GM18526 (cell line): ENCODE measurements around the gene GNPDA1.

Source experiments
- POLR2A ChIP-seq: IDR thresholded peaks from 3 replicates; pipeline ENCODE4 v1.6.1; 2011; ENCODE audit not compliant: insufficient read length; ENCODE audit errors: extremely low read depth

The GNPDA1 gene

DNA sequence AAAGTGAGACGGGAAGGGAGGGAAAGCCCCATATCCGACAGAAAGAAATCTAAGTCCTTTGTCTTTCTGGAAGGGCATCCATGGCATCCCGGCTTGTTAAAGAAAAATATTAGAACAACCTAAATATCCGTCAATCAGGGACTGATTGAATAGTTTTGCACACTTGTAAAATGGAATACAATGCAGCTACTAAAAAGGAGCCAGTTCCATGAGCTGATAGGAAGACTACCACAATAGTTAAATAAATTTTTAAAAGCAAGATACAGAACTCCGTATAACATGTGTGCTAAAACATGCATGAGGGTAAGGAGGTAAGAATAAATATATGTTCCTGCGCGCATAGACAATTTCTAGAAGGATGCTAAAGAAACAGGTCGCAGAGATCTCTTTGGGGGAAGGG is 12.8 kb upstream of the GNPDA1 start:
- TF ChIP-seq POLR2A, result no peak

DNA sequence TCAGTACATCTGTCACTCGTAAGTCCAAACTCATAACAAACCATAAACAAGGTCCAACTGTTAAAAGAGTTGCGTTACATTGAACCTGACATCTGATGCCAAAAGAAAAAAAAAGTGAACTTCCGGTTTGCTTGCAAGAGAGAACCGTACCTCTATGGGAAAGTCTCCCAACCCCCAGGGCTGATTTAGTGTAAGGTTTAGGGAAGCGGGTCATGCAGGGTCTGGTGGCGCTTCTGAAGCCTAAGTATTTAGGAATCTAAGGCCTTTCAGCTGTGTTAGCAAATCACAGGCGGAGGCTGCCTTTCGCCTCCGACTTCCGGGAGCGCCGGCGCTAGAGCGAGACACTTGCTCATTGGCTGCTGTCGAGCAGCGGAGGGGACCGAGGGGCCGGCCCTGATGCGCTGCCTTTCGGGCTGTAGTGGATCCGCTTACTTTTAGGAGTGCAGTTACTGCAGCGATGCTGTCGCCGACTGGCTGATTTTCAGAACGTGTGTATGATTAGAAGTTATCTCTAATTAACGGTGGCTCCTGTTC is 12.0 kb upstream of the GNPDA1 start:
- TF ChIP-seq POLR2A, result peak; percentile 36

DNA sequence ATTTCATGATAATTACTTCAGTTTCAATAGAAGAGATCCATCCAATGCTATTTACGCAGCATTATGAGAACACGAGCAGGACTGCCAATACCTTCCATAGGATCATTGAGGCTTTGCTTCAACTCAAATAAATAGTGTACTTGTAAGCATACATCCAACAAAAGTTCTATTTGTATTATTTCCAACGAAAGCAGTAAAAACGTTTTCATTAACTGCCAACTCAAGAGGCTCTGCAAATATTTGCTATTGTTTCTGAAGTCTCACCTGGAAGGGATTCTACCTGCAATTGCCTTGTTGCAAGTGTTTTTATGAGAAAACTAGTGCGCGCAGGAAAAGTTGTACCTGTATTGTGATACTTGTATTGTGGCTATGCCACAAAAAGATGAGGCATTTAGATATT is 11.0 kb upstream of the GNPDA1 start:
- TF ChIP-seq POLR2A, result no peak

DNA sequence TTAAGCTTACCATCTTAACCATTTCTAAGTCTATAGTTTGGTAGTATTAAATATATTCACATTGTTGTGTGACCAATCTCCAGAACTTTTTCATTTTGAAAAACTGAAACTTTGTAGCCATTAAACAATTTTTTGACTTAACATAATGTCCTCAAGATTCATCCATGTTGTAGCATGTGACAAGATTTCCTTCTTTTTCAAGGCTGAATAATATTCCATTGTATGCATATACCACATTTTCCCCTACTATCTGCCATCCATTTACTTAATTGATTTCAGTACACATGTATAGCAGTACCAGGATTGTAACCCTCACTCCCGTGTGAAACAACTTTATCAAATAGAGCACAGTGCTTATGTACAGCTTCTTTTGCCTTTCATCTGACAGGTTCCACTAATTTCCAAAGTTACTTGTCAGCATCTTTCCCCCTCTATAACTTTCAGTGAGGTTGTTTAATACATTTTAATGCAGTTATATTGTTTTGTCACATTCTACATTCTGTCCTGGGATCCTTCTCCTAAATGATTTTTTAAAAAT is 7.4 kb upstream of the GNPDA1 start:
- TF ChIP-seq POLR2A, result no peak

DNA sequence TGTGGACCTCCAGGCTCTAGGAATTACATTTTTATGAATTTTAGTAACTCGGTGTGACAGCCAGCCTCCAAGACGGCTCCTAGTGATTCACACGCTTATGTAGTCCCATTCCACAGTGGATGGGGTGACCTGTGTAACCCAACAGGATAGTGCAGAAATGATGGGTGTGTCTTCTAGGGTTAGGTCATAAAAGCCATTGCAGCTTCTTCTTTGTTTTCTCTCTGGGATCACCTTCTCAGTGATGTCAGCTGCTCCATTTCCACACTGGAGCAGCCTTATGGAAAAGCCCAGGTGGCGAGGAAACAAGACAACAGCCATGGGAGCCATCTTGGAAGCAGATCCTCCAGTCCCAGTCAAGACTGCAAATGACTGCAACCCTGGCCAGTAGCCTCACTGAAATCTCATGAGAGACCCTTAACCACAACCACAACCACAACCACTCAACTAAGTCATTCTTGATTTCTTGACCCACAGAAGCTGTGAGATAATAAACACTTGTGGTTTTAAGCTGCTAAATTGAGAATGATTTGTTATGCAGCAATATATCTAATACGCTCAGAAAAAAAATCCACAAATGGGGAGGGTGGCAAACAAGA is 5.1 kb upstream of the GNPDA1 start:
- TF ChIP-seq POLR2A, result no peak

DNA sequence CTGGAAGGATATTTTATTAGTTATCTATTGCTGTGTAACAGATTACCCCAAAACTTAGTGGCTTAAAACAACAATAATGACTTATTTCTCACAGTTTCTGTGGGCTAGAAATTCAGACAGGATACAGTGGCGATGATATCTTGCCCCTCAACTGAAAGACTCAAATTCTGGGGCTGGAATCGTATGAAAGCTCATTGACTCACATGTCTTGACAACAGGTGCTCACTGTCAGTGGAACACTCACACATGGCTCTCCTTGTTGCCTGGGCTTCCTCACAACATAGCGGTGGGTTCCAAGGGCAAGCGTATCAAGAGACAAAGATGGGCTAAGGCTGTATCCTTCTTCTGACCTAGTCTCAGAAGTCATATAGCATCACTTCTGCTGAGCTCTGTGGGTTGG is 3.7 kb upstream of the GNPDA1 start:
- TF ChIP-seq POLR2A, result no peak

DNA sequence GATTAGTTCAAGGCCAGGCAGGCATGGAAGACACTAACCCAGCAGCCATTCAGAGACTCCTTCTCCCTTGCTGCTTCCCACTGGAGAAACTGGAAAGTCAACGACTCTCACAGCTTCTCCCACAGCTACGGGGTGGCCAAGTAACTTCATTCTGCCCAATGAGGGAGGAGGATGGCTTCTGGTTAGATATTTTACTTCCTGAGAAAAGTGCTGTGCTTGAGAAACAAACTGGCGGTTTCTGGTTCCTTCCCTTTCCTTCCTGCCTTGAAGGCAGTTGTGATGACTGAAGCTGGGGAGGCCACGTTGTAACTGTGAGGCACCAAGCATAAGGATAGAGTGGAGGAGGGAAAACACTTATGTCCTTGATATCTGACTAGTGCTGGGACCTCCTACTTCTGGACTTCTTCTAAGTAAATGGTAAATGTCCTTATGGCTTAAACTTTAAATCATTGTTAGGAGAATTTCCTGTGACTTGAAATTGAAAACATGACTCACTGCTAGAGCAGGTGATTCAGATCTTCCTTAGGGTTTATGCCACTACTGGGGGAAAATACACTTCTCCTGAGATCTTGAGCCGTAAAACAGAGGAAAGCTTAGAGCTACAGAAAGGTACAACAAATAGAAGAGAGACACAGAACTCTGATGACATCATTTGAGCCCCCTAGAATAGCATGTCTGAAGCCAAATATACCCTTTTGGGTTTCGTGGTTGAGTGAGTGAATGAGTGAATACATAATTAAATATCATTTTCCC is 3.1 kb upstream of the GNPDA1 start:
- no peak for TF ChIP-seq POLR2A

DNA sequence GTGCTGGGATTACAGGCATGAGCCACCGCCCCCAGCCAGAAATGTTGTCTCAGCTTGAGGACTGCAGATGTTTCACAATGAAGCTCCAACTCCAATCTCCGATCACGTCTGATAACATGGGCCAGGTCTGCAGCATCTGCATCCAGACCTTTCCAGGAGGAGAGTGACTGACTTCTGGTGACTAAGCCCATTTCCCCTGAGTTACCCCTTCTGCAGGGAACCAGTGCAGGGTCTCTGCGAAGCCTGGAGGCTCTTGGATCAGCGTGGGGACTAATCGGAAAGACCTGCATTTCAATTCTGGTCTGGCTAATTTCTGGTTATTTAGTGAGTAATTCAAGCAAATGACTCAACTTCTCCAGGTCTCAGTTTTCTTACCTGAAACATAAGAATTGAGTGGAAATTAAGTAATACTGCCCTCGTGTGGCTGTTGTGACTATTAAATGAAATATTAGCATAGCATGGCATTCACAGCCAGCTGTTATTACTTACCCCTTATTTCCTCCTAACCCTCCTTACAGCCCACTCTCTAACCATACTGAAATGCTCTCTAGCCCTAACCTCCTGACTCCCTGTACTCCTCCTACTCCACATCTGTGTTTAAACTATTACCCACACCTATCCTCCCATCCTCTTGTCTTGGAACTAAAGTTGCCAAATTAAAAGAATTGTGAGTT is 2.2 kb upstream of the GNPDA1 start:
- TF ChIP-seq POLR2A, result no peak

DNA sequence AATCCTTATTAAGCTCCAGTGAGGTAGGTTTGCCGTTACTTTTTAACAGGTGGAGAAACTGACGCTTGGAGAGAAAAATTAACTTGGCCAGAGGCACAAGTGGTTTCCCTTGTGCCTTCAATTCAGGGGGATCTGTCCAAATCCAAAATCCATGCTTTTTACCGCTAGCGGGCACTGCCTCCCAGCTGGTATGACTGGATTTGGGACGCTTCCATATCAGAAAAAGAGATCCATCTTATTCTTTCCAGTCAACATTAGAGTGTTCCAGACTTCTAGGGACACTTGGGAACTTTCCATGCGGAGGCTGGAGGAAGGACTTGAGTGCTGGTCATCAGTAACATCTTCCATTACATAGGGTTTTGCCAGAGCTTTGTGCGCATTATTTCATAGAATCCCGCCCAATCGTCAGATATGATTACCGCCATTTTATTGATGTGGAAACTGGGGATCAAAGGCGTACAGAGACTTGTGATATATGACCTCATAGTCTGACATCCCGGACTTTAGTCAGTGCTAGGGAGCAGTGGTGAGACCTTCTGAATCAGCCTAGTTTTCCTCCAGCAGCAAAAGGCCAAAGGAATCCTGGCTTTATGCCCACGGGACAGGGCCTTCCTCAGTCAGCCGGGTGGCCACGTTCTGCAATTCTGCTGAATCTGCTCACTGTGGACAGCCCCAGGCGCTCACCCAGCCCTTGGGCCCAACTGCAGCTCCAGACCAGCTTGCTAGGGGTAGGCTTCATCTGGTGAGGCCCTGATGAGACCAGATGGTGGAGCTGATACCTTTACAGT is 1.1 kb upstream of the GNPDA1 start:
- no peak for TF ChIP-seq POLR2A

DNA sequence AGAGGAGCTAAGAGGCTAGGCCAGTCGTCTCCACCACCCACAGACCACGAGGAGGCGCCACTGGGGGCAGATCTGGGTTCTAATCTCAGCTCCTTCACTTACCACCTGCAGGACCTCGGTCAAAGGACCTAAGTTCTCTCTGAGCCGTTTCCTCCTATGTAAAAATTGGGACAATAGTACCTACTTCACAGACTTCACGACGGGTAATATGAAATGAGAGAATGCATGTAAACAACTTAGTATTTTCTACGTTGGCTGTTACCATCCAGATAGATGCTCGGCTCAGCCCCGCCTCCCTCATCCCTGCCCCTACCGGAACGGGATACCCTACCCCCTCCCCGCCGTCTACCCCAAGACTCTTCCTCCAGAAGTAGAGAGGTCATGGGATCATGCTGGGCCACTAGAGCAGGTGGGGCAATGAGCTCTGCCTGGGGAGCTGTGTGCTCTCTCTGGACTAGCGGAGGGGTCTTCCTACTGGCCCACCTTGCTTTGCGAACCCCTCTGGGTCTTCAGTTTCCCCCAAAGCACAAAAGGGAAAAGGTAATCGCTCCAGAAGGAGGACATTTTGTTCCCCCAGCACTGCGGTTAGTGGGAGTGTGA is 541 bp downstream of the GNPDA1 start:
- TF ChIP-seq POLR2A, result no peak

DNA sequence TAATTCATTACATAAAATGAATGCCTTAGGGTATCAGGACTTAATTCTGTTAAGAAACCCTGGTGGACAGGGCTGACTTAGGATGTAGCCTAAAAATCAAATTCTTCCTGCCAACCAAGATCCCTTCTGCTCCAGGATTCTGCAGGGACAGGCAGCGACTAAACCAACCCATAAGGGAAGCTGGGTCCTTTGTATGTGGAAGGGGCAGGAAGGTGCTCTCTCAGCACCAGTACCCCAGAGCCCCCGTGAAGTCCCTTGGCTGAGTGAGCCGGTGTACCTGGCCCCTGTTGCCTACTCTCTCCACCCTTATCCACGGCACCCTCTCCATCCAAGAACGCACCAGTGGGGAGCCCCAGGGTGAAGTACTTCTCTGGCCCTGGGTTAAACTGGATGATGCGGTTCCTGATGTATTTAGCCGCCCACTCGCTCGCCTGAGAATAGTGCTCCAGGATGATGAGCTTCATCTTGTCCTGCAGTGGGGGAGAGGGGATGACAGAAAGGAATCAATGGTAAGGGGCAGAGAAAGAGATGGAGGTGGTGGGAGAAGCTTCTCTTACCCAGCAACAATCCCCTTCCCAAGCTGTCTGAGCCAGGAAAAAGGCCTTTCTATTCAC is 1.1 kb downstream of the GNPDA1 start:
- no peak for TF ChIP-seq POLR2A

DNA sequence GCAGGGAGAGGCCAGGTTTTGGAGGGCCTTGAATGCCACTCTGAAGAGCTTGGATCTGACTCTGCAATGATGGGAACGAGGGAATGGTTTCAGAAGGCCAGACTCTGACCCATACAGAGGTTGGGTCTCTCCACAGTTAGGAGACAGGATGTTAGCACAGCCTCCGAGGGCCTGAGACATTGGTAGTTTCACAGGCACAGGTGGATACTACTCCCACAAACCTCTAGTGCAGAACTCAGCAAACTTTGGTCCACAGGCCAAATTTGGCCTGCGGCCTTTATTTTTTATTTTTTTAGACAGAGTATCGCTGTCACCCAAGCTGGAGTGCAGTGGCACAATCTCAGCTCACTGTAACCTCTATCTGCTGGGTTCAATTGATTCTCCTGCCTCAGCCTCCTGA is 2.9 kb downstream of the GNPDA1 start:
- no peak for TF ChIP-seq POLR2A

DNA sequence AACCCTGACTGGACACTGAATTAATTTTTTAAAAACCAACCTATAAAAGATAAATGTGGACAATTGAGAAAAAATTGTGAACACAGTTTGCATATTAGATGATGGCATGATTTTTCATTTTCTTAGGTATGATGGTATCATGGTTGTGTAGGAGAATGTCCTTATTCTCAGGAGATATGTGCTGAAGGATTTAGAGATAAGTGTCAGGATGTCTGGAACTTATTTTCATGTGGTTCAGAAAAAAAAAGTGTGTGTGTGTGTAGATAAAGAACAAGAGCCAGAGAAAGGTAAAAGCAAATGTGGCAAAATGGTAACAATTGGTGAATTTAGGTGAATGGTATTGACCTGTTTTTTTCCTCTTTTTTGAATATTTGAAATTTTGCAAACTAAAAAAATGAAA is 4.0 kb downstream of the GNPDA1 start:
- no peak for TF ChIP-seq POLR2A

DNA sequence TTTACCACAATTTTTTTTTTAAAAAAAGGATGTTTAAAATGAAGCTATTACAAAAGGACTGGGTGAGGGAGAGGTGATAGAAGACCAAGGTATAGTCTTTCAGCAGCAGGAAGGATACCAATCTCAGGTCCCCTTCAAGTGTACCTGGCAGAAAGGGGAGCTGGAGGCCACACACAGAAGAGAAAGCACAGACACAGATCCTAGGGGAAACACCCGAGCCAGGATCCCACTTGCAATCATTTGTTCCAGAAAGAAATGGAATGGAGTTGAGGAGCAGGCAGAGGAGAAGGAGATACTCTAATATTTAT is 5.6 kb downstream of the GNPDA1 start:
- TF ChIP-seq POLR2A, result no peak
